C4-2B (cell line): Measurements from ENCODE around the gene PTPRN.

ENCODE experiments used
- ZFX ChIP-seq: fragments of 450-650 bp; IDR thresholded peaks from 2 replicates; pipeline ENCODE4 v1.6.1; 2017
- TF ChIP-seq, protein P1 (sequence below): fragments of 450-650 bp; conservative IDR thresholded peaks from 2 replicates; pipeline ENCODE4 v1.5.1; 2017; ENCODE audit warnings: mild to moderate bottlenecking

DNA sequence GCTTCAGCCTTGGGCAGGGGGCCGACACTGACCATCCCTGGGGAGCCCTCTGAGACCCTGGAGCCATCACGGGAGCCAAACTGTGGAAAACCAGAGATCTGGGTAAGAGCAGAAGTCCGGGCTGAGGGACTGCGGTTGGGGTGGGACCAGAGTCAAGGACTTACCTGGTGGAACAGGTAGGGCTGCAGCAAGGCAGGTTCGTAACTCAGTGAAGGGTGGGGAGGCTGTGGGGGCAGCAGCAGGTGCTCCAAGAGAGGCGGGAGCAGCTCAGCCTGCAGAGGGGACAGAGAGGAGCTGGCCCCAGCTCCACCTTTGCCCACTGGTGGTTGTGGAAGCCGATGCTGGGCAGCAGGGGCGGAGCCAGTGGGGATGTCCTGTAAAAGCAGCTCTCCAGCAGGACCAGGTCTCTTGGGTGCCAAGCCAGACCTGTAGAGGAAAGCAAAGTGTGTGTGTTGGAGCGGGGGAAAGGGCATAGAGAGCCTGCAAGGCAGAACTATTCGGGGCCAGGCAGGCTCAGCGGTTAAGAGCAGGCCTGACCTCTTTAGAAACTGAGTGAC, 6.7 kb downstream of the PTPRN start:
- TF ChIP-seq, protein P1, sequence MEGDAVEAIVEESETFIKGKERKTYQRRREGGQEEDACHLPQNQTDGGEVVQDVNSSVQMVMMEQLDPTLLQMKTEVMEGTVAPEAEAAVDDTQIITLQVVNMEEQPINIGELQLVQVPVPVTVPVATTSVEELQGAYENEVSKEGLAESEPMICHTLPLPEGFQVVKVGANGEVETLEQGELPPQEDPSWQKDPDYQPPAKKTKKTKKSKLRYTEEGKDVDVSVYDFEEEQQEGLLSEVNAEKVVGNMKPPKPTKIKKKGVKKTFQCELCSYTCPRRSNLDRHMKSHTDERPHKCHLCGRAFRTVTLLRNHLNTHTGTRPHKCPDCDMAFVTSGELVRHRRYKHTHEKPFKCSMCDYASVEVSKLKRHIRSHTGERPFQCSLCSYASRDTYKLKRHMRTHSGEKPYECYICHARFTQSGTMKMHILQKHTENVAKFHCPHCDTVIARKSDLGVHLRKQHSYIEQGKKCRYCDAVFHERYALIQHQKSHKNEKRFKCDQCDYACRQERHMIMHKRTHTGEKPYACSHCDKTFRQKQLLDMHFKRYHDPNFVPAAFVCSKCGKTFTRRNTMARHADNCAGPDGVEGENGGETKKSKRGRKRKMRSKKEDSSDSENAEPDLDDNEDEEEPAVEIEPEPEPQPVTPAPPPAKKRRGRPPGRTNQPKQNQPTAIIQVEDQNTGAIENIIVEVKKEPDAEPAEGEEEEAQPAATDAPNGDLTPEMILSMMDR: no peak
- no peak for TF ChIP-seq ZFX
